Bronchial epithelial cell (primary cell): Measurements from ENCODE around the gene KIF11. TPM values are rescaled to one million over a fixed set of nuclear protein-coding genes. Genes with fewer than 3 reads are reported as not detected.

Experiments used
- DNase-seq: peaks from one replicate; pipeline ENCODE4 v3.0.0-alpha.2; 2010; ENCODE audit warnings: low read depth
- FAIRE-seq: peaks from 2 replicates; lab custom pipeline; 2011; peaks lifted over from hg19 to GRCh38; lab: Jason Lieb, UNC
- H3K27me3 ChIP-seq: 2 replicates; pipeline ENCODE4 v1.5.1; 2011; ENCODE audit warnings: low read length; ENCODE audit not compliant: control insufficient read depth, insufficient read depth
- H3K36me3 ChIP-seq: 2 replicates; pipeline ENCODE4 v1.5.1; 2011; ENCODE audit warnings: low read length; ENCODE audit not compliant: control insufficient read depth, insufficient read depth
- H3K4me3 ChIP-seq: 2 replicates; pipeline ENCODE4 v1.5.1; 2011; ENCODE audit warnings: mild to moderate bottlenecking, low read depth, low read length, control low read depth
- total RNA-seq: library from RNA; depleted of rRNA; stranded (reverse); fragments of >200 nt; gene quantifications from 2 replicates; pipeline ENCODE4 v1.2.1, GENCODE V29; 2014
- TF ChIP-seq, protein P1 (sequence below): IDR thresholded peaks from 2 replicates; pipeline ENCODE4 v1.5.1; 2011; ENCODE audit warnings: mild to moderate bottlenecking, moderate library complexity, low read length, control low read depth, inconsistent platforms; ENCODE audit not compliant: insufficient read depth, severe bottlenecking

KIF11 gene
- total RNA-seq, 1 donor from 2014 or later = 1.1 TPM

DNA sequence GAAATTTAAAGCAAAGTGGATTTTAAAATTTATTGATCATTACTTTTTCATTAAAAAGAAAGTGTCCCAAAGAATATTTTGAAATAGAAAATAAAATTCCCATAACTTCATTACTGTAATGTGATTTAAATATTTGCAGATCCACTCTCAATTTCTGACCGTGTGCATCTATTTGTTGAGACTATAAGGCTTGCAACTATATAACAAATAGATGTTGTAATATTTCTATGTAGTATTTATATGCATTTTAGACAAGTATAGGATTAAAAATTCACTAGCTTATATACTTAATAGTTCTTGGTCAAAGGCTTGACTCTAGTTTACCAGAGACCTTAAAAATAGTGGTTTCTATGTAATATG, 100.6 kb downstream of the KIF11 start:
- TF ChIP-seq, protein P1, sequence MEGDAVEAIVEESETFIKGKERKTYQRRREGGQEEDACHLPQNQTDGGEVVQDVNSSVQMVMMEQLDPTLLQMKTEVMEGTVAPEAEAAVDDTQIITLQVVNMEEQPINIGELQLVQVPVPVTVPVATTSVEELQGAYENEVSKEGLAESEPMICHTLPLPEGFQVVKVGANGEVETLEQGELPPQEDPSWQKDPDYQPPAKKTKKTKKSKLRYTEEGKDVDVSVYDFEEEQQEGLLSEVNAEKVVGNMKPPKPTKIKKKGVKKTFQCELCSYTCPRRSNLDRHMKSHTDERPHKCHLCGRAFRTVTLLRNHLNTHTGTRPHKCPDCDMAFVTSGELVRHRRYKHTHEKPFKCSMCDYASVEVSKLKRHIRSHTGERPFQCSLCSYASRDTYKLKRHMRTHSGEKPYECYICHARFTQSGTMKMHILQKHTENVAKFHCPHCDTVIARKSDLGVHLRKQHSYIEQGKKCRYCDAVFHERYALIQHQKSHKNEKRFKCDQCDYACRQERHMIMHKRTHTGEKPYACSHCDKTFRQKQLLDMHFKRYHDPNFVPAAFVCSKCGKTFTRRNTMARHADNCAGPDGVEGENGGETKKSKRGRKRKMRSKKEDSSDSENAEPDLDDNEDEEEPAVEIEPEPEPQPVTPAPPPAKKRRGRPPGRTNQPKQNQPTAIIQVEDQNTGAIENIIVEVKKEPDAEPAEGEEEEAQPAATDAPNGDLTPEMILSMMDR = no peak
- Histone ChIP-seq H3K36me3 (no peaks in the 10 kb centered on the region), H3K27me3 (no peaks in the 10 kb centered on the region), H3K4me3 (no peak overlapping the region)
- FAIRE-seq (no peak), DNase-seq (no peak)

DNA sequence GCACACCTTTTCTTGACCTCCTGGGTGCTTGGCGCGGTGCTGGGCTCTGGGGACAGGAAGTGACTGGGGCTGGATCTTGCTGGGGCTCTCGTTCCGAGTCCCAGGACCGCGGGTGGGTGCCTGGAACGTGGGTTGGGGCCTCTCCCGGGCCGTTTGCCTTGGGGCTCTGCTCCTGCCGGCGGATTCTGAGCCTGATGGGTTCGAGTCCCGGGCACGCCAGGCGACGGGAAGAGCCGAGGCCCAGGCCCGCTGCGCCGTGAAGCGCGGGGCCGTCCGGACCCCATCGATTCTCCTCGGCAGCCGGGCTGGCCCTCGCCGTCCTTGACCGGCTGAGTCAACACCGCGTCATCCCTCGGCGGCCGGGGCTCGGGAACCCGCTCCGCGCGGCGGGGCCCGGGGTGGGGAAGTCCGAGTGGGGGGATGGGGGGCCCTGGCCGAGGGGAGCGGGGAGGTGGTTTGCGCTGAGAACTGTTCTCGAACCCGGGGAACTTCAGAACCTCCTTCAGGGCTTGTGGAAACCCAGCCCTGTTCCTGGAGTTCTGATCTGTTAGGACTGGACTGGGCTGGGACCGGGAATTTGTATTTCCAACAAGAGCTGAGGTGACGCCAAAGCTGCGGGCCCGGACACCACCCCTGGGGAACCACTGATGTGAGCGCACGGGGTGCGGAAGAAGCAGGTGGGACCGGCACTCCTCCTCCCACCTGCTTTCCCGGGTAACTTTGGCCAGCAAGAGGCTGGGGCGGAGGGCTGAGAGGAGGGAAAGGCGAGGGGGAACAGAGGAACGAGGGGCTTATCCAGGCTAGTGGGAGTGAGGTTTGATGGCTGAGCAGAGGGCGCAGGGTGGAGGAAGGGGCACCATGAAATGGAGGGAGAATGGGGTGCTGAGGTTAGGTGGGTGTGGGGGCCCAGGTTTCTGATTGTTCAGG, 103.0 kb downstream of the KIF11 start:
- DNase-seq = no peak
- H3K27me3 ChIP-seq = no peaks in the 10 kb centered on the region
- no peak for FAIRE-seq
- TF ChIP-seq, protein P1 = no peak
- H3K36me3 ChIP-seq = no peaks in the 10 kb centered on the region
- H3K4me3 ChIP-seq = peak overlapping the region; percentile 20

DNA sequence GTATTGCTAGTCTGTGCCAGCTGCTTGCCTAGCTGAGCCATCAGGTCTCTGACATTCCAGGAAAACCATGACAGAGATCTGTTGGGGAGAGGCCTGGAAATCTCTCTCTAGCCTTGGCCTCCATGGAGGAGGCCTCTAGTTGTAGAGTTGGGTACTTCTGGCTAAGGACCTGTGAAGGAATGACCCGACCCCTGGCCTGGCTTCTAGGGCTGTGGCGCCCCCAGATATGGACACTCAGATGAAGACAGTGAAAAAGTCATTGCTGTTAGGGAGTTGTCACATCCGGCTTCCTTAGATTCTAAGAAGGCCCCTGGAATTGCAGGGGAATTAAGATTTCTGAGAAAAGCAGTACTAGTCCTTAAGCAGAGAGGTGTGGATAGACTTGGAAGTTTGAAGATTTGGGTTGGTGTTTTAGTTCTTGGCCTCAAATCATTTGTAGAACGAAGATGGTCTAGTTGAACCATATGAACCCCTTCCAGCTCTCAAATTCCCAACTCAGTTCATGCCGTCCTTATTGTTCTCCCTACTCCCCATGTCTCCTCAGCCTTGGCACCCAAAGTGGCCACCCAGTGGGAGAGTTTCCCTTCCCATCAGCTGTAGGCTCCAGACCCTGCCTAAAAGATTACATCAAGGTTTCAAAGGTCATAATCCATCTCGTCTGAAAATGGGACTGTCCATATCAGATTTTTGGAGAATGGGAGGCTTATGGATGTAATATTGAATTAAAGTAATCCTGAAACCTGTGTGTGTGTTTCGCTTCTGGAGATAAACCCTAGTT, 103.9 kb downstream of the KIF11 start:
- Histone ChIP-seq H3K4me3 (no peak overlapping the region), H3K36me3 (no peaks in the 10 kb centered on the region), H3K27me3 (no peaks in the 10 kb centered on the region)
- TF ChIP-seq, protein P1 = no peak
- DNase-seq = no peak
- no peak for FAIRE-seq

DNA sequence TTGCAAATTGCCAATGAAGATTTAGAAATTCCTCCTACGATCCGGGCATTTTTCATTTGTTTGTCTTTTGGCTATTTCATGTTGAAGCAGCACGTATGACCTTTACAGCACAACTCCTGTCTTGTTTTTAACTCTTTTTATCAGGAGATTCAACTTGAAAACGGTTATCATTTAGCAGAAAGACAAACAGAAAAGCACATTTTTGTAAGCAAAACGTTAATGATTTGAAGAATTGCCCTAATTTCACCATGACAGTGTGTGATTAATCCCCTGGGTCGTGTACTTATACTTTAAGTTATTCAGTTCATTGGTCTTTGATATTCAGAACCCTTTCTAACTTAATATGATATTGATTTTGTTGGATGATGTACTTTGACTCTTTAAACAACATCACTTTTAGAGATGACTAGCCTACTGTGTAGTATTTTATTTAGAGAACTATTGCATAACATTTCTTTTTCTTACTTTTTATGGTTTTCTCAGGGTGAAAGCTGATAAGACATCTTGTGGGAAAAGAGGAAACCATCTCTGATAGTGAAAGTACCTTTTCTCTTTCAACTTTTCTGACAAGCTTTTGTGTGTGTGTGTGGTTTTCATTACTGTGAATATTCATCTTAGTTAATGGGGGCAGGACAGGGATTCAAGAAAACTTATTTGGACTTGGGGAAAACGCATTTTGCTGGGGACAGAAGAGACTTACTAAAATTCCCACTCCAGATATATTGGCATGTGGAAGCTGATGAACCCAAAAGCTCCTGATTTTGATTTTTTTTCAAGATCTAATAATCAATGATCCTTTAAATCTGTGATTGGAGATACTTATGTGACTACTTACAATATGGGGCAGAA, 105.0 kb downstream of the KIF11 start:
- DNase-seq (no peak), FAIRE-seq (no peak)
- H3K27me3 ChIP-seq = no peaks in the 10 kb centered on the region
- H3K4me3 ChIP-seq = no peak overlapping the region
- no peaks in the 10 kb centered on the region for H3K36me3 ChIP-seq
- TF ChIP-seq, protein P1 = no peak

DNA sequence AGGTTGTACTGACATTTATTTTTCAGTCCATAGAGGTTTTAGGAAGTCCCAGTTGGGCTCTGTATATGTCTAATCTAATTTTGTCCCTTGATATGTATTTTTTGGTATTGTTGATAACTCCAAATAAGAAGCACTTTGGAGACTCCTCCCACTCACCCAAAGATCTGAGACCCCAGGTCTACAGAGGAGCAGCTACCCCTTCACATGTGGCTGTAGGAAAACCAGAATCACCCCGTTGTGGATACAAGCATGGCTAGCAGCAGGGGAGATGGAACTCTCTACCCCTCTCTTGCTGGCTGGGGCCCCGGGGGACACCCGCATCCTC, 106.2 kb downstream of the KIF11 start:
- FAIRE-seq (no peak), DNase-seq (no peak)
- TF ChIP-seq, protein P1 = no peak
- Histone ChIP-seq H3K36me3 (no peaks in the 10 kb centered on the region), H3K27me3 (no peaks in the 10 kb centered on the region), H3K4me3 (peak overlapping the region; percentile 38)
